Stimulated activated naive CD8-positive, alpha-beta T cell treated with anti-CD3 and anti-CD28 coated beads, Interleukin-15, amount 100 ng/mL, for 72 hours (primary cell): ENCODE results near the gene FN3KRP.

ENCODE experiments used
- ATAC-seq: fragments of 150-1000 bp; cut with Tn5 transposase; 2 replicates; pipeline ENCODE4 v1.10.0; 2021; ENCODE audit warnings: mild to moderate bottlenecking, moderate library complexity
- DNase-seq, 2 donors: peaks; one replicate each; pipeline ENCODE4 v3.0.0; 2021 to 2022
- H3K27ac Mint-ChIP-seq, 2 donors: one replicate each; pipeline ENCODE4 v1.8.0; 2022; ENCODE audit warnings: mild to moderate bottlenecking in 2 of 2, mixed read lengths in 2 of 2, moderate library complexity in 2 of 2
- H3K27me3 Mint-ChIP-seq: one replicate; pipeline ENCODE4 v1.8.0; 2022; ENCODE audit warnings: mixed read lengths
- H3K4me1 Mint-ChIP-seq: one replicate; pipeline ENCODE4 v1.8.0; 2022; ENCODE audit warnings: mild to moderate bottlenecking, mixed read lengths
- H3K4me3 Mint-ChIP-seq, 2 donors: one replicate each; pipeline ENCODE4 v1.8.0; 2022; ENCODE audit warnings: mild to moderate bottlenecking in 2 of 2, mixed read lengths in 2 of 2, moderate library complexity in 1 of 2
- H3K9me3 Mint-ChIP-seq, 2 donors: one replicate each; pipeline ENCODE4 v1.8.0; 2022; ENCODE audit warnings: mixed read lengths in 2 of 2

The FN3KRP gene

GRCh38 chr17:82716203-82717010, at the start of gene FN3KRP:
Gene FN3KRP (plus strand): TSS chr17:82716706. CDS start chr17:82716756, 50 bp downstream.
- DNase-seq (peak; percentile 85 to 91), ATAC-seq (peak; percentile 94)
- peaks cover 22% of the 10 kb centered on the region for H3K4me1 Mint-ChIP-seq
- peak within 1 kb of the TSS; percentile 96 to 98 for H3K27ac Mint-ChIP-seq
- peak within 1 kb of the TSS; percentile 91 to 98 for H3K4me3 Mint-ChIP-seq
- no peaks in the 10 kb centered on the region for H3K9me3 Mint-ChIP-seq
- H3K27me3 Mint-ChIP-seq, result no peaks in the 10 kb centered on the region

DNA sequence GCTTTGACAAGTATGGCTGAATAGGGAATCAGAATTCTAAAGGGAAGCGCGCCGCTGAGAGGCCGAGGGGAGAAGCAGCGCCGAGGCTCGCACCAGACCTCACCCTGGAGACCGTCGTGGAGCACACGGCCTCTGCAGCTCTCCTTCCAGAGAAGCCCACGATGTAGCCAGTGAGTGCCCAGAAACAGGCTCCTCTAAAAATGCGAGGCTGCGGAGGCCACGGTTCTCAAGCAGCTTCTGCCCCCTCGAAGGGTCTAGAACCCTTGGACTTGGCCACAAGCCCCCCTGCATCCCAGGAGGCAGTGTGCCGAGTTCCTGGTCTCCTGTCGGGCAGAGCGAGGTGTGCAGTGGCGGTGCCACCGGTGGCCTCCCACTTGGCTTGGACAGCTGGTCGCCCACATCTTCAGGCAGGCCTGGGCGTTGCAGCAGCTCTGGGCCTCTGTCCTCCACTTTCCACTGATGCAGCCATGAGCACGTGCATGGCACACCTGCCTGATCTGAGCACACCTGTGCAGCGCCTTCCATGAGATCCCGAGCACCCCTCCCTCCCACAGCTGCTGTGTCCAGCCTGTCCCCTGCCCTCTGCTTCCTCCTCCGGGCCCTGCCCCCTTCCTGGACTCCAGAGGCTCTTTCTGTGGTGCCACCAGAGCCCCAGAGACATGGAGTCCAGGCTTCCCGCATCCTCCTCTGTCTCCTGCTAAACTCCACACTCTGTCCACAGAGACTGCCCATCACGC, 49.4 kb upstream of the FN3KRP start:
- Mint-ChIP-seq H3K27ac (no peak overlapping the region), H3K4me1 (peaks cover 10% of the 10 kb centered on the region), H3K4me3 (no peak overlapping the region), H3K27me3 (peaks cover 8% of the 10 kb centered on the region), H3K9me3 (no peaks in the 10 kb centered on the region)
- DNase-seq (no peak), ATAC-seq (no peak)

GRCh38 chr17:82667668-82668000, 48.9 kb upstream of the FN3KRP start:
- H3K4me3 Mint-ChIP-seq, result no peak overlapping the region
- peaks cover 10% of the 10 kb centered on the region for H3K4me1 Mint-ChIP-seq
- no peak overlapping the region for H3K27ac Mint-ChIP-seq

GRCh38 chr17:82668024-82668630, 48.4 kb upstream of the FN3KRP start:
- ATAC-seq (peak; percentile 16), DNase-seq (no peak)
- Mint-ChIP-seq H3K27me3 (peaks cover 8% of the 10 kb centered on the region), H3K9me3 (no peaks in the 10 kb centered on the region), H3K4me1 (peaks cover 10% of the 10 kb centered on the region), H3K4me3 (peak overlapping the region in 1 of 2 donors; percentile 78), H3K27ac (no peak overlapping the region)

More at GRCh38 chr17:82667668-82668000, 48.9 kb upstream of the FN3KRP start:
- Mint-ChIP-seq H3K9me3 (no peaks in the 10 kb centered on the region), H3K27me3 (peaks cover 8% of the 10 kb centered on the region)
- DNase-seq (no peak), ATAC-seq (no peak)

DNA sequence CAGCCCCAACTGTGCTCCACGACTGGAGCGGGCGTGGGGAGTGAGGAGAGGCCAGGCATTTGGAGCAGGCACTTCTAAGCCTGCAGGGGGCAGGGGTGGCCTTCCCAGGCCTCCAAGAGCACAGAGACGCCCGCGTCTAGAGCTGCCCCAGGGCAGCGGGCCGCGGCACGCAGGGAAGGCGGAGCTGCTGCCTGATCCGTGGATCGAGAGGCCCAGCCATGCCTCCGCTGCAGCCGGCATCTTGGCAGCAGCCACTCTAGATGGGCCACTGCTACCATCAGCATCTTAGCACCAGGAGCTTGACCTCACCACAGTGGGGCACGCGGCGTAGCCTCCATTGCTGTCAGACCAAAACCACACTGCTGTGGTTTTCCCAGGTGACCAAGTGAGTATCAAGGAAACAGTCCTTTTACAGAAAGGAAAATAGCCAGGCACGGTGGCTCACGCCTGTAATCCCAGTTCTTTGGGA, 47.8 kb upstream of the FN3KRP start:
- peak; percentile 93 for ATAC-seq
- H3K27ac Mint-ChIP-seq, result no peak overlapping the region
- peak overlapping the region; percentile 69 to 78 for H3K4me3 Mint-ChIP-seq

GRCh38 chr17:82670661-82671450, 45.6 kb upstream of the FN3KRP start:
- DNase-seq (no peak), ATAC-seq (no peak)
- peaks cover 8% of the 10 kb centered on the region for H3K27me3 Mint-ChIP-seq
- peaks cover 10% of the 10 kb centered on the region for H3K4me1 Mint-ChIP-seq
- H3K27ac Mint-ChIP-seq, result no peak overlapping the region
- no peak overlapping the region for H3K4me3 Mint-ChIP-seq
- no peaks in the 10 kb centered on the region for H3K9me3 Mint-ChIP-seq

More for the DNA sequence above, 47.8 kb upstream of the FN3KRP start:
- no peaks in the 10 kb centered on the region for H3K9me3 Mint-ChIP-seq
- peaks cover 8% of the 10 kb centered on the region for H3K27me3 Mint-ChIP-seq
- peaks cover 10% of the 10 kb centered on the region for H3K4me1 Mint-ChIP-seq
- DNase-seq, result peak; percentile 65

DNA sequence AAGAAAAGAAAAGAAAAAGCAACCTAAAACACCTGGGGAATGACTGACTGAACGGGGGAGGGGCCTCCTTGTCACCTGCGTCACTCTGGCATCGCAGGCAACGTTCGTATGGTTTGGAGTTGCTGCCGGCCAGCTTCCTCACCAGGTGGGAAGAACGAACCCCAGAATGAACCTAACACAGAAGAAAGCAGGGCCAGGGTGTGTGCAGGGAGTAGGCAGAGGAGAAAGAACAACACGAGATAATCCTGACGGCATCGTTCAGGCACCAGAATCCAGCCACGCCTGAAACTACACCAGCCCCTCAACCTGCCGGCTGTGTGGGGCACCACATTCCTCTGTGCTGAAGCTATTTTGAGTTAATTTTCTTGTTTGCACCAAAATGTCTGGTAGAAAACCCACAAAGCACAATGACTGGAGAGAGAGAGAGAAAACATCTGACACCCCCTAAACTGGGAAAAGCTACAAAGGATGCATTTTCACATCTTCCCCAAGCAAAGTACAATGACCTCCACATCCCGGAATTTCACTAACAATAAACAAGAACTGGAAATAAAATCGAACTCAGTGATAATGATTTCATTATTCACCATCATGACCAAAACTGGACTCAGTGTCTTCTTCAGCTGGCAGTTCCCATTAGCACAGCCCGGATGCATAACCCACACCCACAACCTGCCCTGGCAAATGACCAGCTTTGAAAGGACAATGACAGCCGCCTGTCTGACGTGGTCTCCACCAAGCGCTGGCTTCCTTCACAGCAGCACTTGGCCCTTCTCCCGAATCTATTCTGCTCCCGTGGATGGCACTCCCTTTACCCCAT, 41.6 kb upstream of the FN3KRP start:
- H3K4me1 Mint-ChIP-seq, result no peaks in the 10 kb centered on the region
- no peak for DNase-seq
- ATAC-seq, result no peak
- no peak overlapping the region for H3K27ac Mint-ChIP-seq
- H3K9me3 Mint-ChIP-seq, result no peaks in the 10 kb centered on the region
- no peak overlapping the region for H3K4me3 Mint-ChIP-seq
- no peaks in the 10 kb centered on the region for H3K27me3 Mint-ChIP-seq

DNA sequence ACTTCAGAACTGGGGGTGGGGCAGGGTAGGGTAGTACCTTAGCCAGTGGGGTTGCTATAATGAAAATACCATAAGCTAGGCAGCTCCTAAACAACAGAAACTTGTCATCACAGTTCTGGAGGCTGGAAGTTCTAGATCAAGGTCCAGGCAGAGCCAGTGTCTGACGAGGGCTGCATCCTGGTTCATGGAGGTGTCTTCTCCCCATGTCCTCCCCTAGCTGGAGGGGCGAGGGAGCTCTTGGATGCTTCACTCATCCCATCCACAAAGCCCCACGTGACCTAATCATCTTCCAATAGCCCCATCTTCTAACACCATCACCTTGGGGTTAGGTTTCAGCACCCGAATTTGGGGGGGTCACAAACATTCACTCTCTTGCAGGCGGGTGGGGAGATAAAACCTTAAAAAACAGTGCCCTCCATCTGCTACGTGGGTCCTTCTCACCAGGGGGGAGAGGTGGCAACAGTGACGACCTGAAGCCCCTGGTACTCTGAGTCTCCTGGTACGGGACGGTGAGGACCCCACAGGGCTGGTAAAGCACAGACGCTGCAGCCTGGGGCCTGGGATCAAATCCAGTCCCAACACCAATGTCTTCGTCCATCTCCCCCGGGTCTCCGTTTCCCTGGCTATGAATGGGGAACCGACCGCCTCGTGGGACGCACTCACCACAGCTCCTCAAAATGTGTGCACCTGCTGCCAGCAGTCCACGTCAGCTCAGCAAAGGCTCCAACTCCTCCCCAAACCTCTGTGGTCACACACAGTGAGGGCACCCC, 40.8 kb upstream of the FN3KRP start:
- Mint-ChIP-seq H3K4me1 (no peaks in the 10 kb centered on the region), H3K9me3 (no peaks in the 10 kb centered on the region), H3K4me3 (no peak overlapping the region), H3K27ac (no peak overlapping the region), H3K27me3 (no peaks in the 10 kb centered on the region)
- no peak for DNase-seq
- ATAC-seq, result no peak

- DNase-seq (no peak), ATAC-seq (no peak)
- no peak overlapping the region for H3K4me3 Mint-ChIP-seq
- H3K4me1 Mint-ChIP-seq, result no peaks in the 10 kb centered on the region
- peak overlapping the region in 1 of 2 donors; percentile 13 for H3K27ac Mint-ChIP-seq
- no peaks in the 10 kb centered on the region for H3K27me3 Mint-ChIP-seq
- H3K9me3 Mint-ChIP-seq, result no peaks in the 10 kb centered on the region
Observed at GRCh38 chr17:82677353-82677925, 39.1 kb upstream of the FN3KRP start.

DNA sequence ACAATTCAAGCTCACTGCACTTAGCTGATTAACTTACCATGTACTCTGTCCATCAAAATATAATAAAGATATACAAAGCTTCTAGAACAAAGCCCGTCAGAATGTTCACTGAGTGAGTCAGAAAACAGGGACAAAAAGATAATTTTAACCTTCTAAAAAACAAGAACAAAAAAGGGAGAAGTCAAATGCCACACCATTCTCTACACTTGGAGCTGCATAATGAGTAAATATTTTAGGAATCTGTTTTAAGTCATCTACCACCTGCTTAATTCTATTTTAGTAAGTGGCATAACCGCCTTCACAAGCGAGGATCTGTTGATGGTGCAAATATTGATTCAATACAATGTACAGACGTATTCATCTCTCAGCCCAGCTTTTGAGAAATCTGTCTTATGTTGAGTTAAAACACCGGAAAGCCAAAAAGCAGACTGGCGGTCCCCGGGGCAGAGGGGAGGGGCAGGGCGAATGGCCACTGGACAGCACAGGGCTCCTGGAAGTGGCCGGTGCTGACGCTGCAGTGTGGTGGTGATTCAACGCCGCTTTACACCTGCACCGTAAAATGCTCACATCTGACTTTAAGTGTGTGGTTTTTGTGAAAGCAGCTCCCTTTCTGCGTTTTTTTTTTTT, 38.1 kb upstream of the FN3KRP start:
- Mint-ChIP-seq H3K27ac (no peak overlapping the region), H3K9me3 (no peaks in the 10 kb centered on the region), H3K4me1 (no peaks in the 10 kb centered on the region), H3K4me3 (no peak overlapping the region), H3K27me3 (no peaks in the 10 kb centered on the region)
- DNase-seq, result no peak
- no peak for ATAC-seq

- DNase-seq (no peak), ATAC-seq (no peak)
- Mint-ChIP-seq H3K4me1 (no peaks in the 10 kb centered on the region), H3K27me3 (no peaks in the 10 kb centered on the region), H3K27ac (no peak overlapping the region), H3K9me3 (no peaks in the 10 kb centered on the region), H3K4me3 (no peak overlapping the region)
Observed at GRCh38 chr17:82679586-82680465, 36.7 kb upstream of the FN3KRP start.

DNA sequence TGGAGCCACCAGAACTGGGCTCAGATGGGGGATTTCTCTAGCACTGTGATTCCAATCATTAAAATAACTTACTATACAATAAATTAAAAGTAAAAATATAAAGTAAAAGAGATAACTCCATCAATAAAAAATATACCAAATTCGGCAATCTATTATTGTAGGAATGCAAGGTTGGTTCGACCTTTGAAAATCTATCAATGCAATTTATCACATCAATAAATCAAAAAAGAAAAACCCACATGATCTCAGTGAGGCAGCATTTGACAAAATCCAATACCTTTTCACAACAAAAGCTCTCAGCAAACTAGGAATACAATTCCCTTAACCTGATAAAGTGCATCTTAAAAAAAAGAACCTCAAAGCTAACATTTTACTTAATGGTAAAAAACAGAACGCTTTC, 35.0 kb upstream of the FN3KRP start:
- Mint-ChIP-seq H3K9me3 (no peaks in the 10 kb centered on the region), H3K27me3 (no peaks in the 10 kb centered on the region), H3K4me3 (no peak overlapping the region), H3K4me1 (no peaks in the 10 kb centered on the region), H3K27ac (no peak overlapping the region)
- ATAC-seq, result no peak
- DNase-seq, result no peak

DNA sequence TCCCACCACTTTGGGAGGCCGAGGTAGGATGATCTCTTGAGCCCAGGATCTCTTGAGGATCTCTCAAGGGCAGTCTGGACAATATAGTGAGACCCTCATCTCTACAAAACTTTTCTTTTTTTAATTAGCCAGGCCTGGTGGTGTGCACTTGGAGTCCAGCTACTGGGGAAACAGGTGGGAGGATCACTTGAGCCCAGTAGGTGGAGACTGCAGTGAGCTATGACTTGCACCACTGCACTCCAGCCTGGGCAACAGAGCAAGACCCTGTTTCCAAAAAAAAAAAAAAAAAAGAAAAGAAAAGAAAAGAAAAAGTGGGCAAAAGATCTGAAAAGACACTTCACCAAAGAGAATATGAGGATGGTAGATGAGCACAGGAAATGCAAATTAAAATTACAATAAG, 33.0 kb upstream of the FN3KRP start:
- Mint-ChIP-seq H3K27ac (peak overlapping the region in 1 of 2 donors; percentile 78), H3K4me3 (no peak overlapping the region), H3K4me1 (no peaks in the 10 kb centered on the region), H3K9me3 (no peaks in the 10 kb centered on the region), H3K27me3 (no peaks in the 10 kb centered on the region)
- no peak for DNase-seq
- no peak for ATAC-seq
